HepG2 (cell line): ENCODE data around the gene CLEC11A.

Experiments
- ERF ChIP-seq: IDR thresholded peaks from 2 replicates; pipeline ENCODE4 v1.6.1; 2018; ENCODE audit warnings: missing biosample characterization, missing genetic modification reagents
- KAT7 ChIP-seq: IDR thresholded peaks from 2 replicates; pipeline ENCODE4 v1.6.1; 2018; ENCODE audit warnings: borderline replicate concordance, missing compliant biosample characterization
- MTF1 ChIP-seq: sonication (generic); formaldehyde crosslinking; IDR thresholded peaks from 2 replicates; pipeline ENCODE4 v1.5.0; 2020; ENCODE audit warnings: missing genetic modification reagents
- NFE2L2 ChIP-seq: fragments of 150-350 bp; IDR thresholded peaks from 2 replicates; pipeline ENCODE4 v1.6.1; 2014; ENCODE audit warnings: low read length
- POLR2A ChIP-seq, 2 experiments: IDR thresholded peaks; 2 replicates each; pipeline ENCODE4 v1.6.1; 2011; ENCODE audit warnings: low read depth in 2 of 2, low read length in 2 of 2, mild to moderate bottlenecking in 1 of 2, moderate library complexity in 1 of 2; ENCODE audit not compliant: insufficient read depth in 1 of 2
- RXRA ChIP-seq: sonication (generic); formaldehyde crosslinking; IDR thresholded peaks from 2 replicates; pipeline ENCODE4 v1.5.1; 2020; ENCODE audit warnings: missing genetic modification reagents
- TAF1 ChIP-seq: sonication (generic); formaldehyde crosslinking; IDR thresholded peaks from 2 replicates; pipeline ENCODE4 v1.4.0; 2020; ENCODE audit warnings: missing genetic modification reagents
- U2AF1 ChIP-seq: fragments of 200-400 bp; formaldehyde crosslinking; optimal IDR thresholded peaks from 2 replicates; pipeline ENCODE3; 2017; ENCODE audit warnings: mild to moderate bottlenecking, low read depth, low read length
- ZNF816 ChIP-seq: sonication (generic); formaldehyde crosslinking; IDR thresholded peaks from 2 replicates; pipeline ENCODE4 v1.8.0; 2022; ENCODE audit warnings: missing genetic modification reagents, mild to moderate bottlenecking, borderline replicate concordance
- TF ChIP-seq, protein P1 (sequence below): sonication (generic); formaldehyde crosslinking; IDR thresholded peaks from 2 replicates; pipeline ENCODE4 v1.8.1; 2022; ENCODE audit warnings: mild to moderate bottlenecking, missing genetic modification reagents
- TF ChIP-seq, protein P2 (sequence below): sonication (generic); formaldehyde crosslinking; IDR thresholded peaks from 2 replicates; pipeline ENCODE4 v1.4.0; 2020; ENCODE audit warnings: mild to moderate bottlenecking, missing genetic modification reagents
- TF ChIP-seq, protein P3 (sequence below): sonication (generic); formaldehyde crosslinking; conservative IDR thresholded peaks from 2 replicates; pipeline ENCODE4 v1.4.0; 2020; ENCODE audit warnings: missing genetic modification reagents
- TF ChIP-seq, protein P4 (sequence below): IDR thresholded peaks from 2 replicates; pipeline ENCODE4 v1.6.1; 2016

DNA sequence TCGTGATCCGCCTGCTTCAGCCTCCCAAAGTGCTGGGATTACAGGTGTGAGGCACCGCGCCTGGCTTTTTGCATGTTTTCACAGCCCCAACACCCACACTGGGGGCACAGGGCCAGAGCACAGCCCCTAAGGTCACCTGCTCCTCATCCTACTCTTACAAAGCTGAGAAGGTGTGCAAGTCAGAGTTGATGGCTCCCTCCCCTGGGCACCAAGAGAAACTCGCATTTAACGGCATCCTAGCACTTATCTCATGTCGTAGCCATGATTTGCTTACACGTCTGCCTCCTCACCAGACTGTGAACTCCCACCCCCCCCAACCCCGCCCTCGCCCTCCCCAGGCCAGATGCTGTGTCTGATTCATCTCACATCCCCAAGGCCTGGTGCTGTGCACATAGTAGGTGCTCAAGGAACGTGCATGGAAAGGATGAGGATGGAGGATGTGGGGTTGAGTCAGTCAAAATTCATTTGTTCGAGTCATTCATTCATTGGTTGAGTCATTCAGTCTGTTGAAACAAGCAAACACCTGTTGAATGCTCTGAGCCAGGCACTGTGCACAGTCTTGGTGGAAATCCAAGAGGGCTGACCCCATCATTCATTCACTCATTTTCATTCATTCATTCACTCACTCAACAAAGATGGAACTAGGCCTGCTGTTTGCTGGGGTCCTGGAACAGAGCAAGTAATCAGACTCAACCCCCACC is 14.8 kb upstream of the CLEC11A start:
- TF ChIP-seq, protein P1, sequence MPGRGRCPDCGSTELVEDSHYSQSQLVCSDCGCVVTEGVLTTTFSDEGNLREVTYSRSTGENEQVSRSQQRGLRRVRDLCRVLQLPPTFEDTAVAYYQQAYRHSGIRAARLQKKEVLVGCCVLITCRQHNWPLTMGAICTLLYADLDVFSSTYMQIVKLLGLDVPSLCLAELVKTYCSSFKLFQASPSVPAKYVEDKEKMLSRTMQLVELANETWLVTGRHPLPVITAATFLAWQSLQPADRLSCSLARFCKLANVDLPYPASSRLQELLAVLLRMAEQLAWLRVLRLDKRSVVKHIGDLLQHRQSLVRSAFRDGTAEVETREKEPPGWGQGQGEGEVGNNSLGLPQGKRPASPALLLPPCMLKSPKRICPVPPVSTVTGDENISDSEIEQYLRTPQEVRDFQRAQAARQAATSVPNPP (CRISPR knock-in tag), result no peak
- no peak for TF ChIP-seq RXRA (CRISPR knock-in tag)
- TF ChIP-seq ERF (CRISPR knock-in tag), result no peak
- no peak for TF ChIP-seq KAT7 (CRISPR knock-in tag)
- TF ChIP-seq, protein P2, sequence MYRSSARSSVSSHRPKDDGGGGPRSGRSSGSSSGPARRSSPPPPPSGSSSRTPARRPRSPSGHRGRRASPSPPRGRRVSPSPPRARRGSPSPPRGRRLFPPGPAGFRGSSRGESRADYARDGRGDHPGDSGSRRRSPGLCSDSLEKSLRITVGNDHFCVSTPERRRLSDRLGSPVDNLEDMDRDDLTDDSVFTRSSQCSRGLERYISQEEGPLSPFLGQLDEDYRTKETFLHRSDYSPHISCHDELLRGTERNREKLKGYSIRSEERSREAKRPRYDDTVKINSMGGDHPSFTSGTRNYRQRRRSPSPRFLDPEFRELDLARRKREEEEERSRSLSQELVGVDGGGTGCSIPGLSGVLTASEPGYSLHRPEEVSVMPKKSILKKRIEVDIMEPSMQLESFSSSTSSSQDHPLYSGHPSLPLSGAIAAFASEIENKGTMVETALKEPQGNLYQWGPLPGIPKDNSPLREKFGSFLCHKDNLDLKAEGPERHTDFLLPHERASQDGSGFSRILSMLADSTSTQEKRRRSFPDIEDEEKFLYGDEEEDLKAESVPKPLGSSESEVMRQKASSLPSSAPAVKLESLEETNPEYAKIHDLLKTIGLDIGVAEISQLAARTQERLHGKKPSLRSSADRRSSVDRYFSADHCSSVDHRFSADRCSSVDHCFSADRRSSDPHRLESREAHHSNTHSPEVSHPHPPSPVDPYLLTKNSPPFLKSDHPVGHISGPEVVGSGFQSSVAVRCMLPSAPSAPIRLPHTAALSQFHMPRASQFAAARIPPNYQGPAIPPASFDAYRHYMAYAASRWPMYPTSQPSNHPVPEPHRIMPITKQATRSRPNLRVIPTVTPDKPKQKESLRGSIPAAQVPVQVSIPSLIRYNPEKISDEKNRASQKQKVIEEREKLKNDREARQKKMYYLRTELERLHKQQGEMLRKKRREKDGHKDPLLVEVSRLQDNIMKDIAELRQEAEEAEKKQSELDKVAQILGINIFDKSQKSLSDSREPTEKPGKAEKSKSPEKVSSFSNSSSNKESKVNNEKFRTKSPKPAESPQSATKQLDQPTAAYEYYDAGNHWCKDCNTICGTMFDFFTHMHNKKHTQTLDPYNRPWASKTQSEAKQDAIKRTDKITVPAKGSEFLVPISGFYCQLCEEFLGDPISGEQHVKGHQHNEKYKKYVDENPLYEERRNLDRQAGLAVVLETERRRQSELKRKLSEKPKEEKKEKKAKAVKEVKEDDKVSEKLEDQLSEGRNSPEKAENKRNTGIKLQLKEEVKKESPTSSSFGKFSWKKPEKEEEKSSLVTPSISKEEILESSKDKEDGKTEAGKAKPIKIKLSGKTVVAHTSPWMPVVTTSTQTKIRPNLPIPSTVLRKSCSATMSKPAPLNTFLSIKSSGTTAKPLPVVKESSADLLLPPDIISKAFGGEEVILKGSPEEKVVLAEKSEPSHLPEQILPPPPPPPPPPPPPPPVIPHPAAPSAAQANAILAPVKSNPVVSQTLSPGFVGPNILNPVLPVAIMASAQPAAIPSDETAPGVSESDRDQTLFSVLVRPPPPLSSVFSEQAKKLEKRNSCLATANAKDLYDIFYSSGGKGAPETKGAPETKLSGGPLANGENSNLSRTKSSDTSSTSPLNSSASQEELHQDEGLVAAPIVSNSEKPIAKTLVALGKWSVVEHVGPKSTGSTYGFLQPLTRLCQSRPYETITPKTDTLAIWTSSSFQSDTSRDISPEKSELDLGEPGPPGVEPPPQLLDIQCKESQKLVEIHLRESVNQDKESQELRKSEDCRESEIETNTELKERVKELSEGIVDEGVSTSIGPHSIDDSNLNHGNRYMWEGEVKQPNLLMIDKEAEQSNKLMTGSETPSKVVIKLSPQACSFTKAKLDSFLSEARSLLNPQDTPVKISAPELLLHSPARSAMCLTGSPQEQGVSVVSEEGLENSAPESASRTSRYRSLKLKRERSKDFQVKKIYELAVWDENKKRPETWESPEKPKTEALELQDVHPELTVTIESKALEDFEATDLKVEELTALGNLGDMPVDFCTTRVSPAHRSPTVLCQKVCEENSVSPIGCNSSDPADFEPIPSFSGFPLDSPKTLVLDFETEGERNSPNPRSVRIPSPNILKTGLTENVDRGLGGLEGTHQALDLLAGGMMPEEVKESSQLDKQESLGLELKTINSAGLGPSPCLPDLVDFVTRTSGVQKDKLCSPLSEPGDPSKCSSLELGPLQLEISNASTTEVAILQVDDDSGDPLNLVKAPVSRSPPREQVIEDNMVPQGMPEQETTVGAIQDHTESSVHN (CRISPR knock-in tag), result no peak
- no peak for TF ChIP-seq U2AF1
- TF ChIP-seq NFE2L2, result no peak
- TF ChIP-seq ZNF816 (CRISPR knock-in tag), result no peak
- TF ChIP-seq, protein P3, sequence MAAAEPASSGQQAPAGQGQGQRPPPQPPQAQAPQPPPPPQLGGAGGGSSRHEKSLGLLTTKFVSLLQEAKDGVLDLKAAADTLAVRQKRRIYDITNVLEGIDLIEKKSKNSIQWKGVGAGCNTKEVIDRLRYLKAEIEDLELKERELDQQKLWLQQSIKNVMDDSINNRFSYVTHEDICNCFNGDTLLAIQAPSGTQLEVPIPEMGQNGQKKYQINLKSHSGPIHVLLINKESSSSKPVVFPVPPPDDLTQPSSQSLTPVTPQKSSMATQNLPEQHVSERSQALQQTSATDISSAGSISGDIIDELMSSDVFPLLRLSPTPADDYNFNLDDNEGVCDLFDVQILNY (CRISPR knock-in tag), result no peak
- no peak for TF ChIP-seq MTF1 (CRISPR knock-in tag)
- TF ChIP-seq TAF1, result no peak
- TF ChIP-seq, protein P4, sequence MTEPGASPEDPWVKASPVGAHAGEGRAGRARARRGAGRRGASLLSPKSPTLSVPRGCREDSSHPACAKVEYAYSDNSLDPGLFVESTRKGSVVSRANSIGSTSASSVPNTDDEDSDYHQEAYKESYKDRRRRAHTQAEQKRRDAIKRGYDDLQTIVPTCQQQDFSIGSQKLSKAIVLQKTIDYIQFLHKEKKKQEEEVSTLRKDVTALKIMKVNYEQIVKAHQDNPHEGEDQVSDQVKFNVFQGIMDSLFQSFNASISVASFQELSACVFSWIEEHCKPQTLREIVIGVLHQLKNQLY, result no peak
- TF ChIP-seq POLR2A (IDR thresholded peaks at IDR 0.05; ENCODE audit: insufficient read depth in 1 of 2, low read depth in 2 of 2, low read length in 2 of 2), result no peak
